MCF 10A (cell line): ENCODE data around the gene PLOD2. TPM values are rescaled to one million over a fixed set of nuclear protein-coding genes. Genes with fewer than 3 reads are reported as not detected.
A peak's percentile ranks its signal among the peaks of the same experiment; 100 is the strongest.

Experiments
- BruUV-seq: library from RNA; stranded (reverse); fragments of 400-500 nt; replicated peaks from 2 replicates; lab custom pipeline; 2021; lab: Mats Ljungman, UMichigan
- CTCF ChIA-PET: fragments of 300-600 bp; sonication (Branson Sonifier 250); formaldehyde crosslinking; extraction: SDS; loops from one replicate; lab custom pipeline; 2021; ENCODE audit warnings: antibody characterized with exemption, inconsistent platforms; lab: Yijun Ruan, JAX
- POLR2A ChIA-PET: fragments of 300-600, 350-650 bp; sonication (Branson Sonifier 250); formaldehyde crosslinking; extraction: SDS; loops from one replicate; lab custom pipeline; 2020; ENCODE audit warnings: antibody characterized with exemption, inconsistent platforms; lab: Yijun Ruan, JAX
- DNase-seq: peaks from one replicate; pipeline ENCODE4 v3.0.0-alpha.2; 2018; ENCODE audit not compliant: unreplicated experiment
- H3K27ac Mint-ChIP-seq: one replicate; pipeline ENCODE4 v1.8.0; 2022; ENCODE audit warnings: mild to moderate bottlenecking, low read depth, mixed read lengths; ENCODE audit not compliant: unreplicated experiment
- H3K27me3 Mint-ChIP-seq: one replicate; pipeline ENCODE4 v1.8.0; 2022; ENCODE audit warnings: mixed read lengths; ENCODE audit not compliant: insufficient read depth, unreplicated experiment
- H3K36me3 Mint-ChIP-seq: one replicate; pipeline ENCODE4 v1.8.0; 2022; ENCODE audit warnings: mild to moderate bottlenecking, moderate library complexity, mixed read lengths; ENCODE audit not compliant: insufficient read depth, unreplicated experiment
- H3K4me1 Mint-ChIP-seq: one replicate; pipeline ENCODE4 v1.8.0; 2022; ENCODE audit warnings: mixed read lengths; ENCODE audit not compliant: insufficient read depth, unreplicated experiment
- H3K4me3 Mint-ChIP-seq: one replicate; pipeline ENCODE4 v1.8.0; 2022; ENCODE audit warnings: mild to moderate bottlenecking, moderate library complexity, mixed read lengths; ENCODE audit not compliant: unreplicated experiment
- H3K9me3 Mint-ChIP-seq: one replicate; pipeline ENCODE4 v1.8.0; 2022; ENCODE audit warnings: mixed read lengths; ENCODE audit not compliant: unreplicated experiment
- intact Hi-C: fragments of 100-400 bp; cut with micrococcal nuclease; formaldehyde crosslinking; loops from 2 replicates; pipeline ENCODE4 v1.14.1; 2022
- total RNA-seq: library from RNA; stranded (reverse); gene quantifications from 2 replicates; pipeline ENCODE4 v1.2.3, GENCODE V29; 2022
- TF ChIP-seq, protein P1 (sequence below): fragments of 200-600 bp; IDR thresholded peaks from one replicate; pipeline ENCODE4 v1.8.0; 2022; ENCODE audit warnings: antibody characterized with exemption, mild to moderate bottlenecking; ENCODE audit not compliant: unreplicated experiment

PLOD2 gene
- total RNA-seq, 1 experiment from 2014 or later, result 149 TPM

GRCh38 chr3:146170591-146170990 lies 9.6 kb upstream of the PLOD2 start:
- POLR2A ChIA-PET, result interaction anchor here (1.1 to 1.3 kb wide), 2 partner anchors 9 to 14 kb away, joined by 4 to 9 read pairs; partner anchors contain the start of gene PLOD2
- CTCF ChIA-PET, result interaction anchor here (0.8 to 5.2 kb wide), 2 partner anchors 19 to 37 kb away, joined by 3 to 33 read pairs; no protein-coding TSS in a partner anchor
- BruUV-seq, result no TSS peak
- DNase-seq, result no peak
- TF ChIP-seq, protein P1, sequence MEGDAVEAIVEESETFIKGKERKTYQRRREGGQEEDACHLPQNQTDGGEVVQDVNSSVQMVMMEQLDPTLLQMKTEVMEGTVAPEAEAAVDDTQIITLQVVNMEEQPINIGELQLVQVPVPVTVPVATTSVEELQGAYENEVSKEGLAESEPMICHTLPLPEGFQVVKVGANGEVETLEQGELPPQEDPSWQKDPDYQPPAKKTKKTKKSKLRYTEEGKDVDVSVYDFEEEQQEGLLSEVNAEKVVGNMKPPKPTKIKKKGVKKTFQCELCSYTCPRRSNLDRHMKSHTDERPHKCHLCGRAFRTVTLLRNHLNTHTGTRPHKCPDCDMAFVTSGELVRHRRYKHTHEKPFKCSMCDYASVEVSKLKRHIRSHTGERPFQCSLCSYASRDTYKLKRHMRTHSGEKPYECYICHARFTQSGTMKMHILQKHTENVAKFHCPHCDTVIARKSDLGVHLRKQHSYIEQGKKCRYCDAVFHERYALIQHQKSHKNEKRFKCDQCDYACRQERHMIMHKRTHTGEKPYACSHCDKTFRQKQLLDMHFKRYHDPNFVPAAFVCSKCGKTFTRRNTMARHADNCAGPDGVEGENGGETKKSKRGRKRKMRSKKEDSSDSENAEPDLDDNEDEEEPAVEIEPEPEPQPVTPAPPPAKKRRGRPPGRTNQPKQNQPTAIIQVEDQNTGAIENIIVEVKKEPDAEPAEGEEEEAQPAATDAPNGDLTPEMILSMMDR, result no peak
- no peaks in the 10 kb centered on the region for H3K36me3 Mint-ChIP-seq
- H3K4me3 Mint-ChIP-seq, result no peak overlapping the region
- H3K27ac Mint-ChIP-seq, result peak overlapping the region; percentile 55
- intact Hi-C loops, result no loop called here
- H3K4me1 Mint-ChIP-seq, result peaks cover 16% of the 10 kb centered on the region
- H3K9me3 Mint-ChIP-seq, result peaks cover 12% of the 10 kb centered on the region
- H3K27me3 Mint-ChIP-seq, result no peaks in the 10 kb centered on the region

DNA sequence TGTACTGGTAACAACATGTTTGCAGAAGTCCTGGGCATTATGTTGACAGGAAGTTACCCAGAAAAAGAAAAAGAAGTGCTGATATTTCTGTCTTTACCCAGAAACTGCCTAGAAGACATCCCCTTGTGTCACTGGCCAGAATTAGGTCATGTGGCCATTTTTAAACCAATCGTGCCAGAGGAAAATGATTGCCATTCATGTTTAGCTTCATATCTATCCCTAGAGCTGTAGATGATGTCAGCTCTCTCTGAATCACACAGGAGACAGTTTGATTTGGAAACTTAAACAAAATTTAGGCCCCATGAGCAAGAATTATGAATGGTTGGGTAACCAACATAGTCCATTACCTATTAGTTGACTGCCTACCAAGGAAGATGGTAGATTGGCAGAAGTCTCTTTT lies 8.9 kb upstream of the PLOD2 start:
- intact Hi-C loops, result no loop called here
- no TSS peak for BruUV-seq
- no peak for DNase-seq
- CTCF ChIA-PET, result interaction anchor here (0.8 to 5.2 kb wide), 2 partner anchors 19 to 36 kb away, joined by 3 to 33 read pairs; no protein-coding TSS in a partner anchor
- Mint-ChIP-seq H3K9me3 (peaks cover 12% of the 10 kb centered on the region), H3K27ac (peak overlapping the region; percentile 55), H3K4me3 (no peak overlapping the region), H3K36me3 (no peaks in the 10 kb centered on the region), H3K4me1 (peaks cover 23% of the 10 kb centered on the region), H3K27me3 (no peaks in the 10 kb centered on the region)
- TF ChIP-seq, protein P1, result no peak
- POLR2A ChIA-PET, result interaction anchor here (1.3 kb wide), 1 partner anchor 8 kb away, joined by 9 read pairs; the partner anchor contains the start of gene PLOD2

DNA sequence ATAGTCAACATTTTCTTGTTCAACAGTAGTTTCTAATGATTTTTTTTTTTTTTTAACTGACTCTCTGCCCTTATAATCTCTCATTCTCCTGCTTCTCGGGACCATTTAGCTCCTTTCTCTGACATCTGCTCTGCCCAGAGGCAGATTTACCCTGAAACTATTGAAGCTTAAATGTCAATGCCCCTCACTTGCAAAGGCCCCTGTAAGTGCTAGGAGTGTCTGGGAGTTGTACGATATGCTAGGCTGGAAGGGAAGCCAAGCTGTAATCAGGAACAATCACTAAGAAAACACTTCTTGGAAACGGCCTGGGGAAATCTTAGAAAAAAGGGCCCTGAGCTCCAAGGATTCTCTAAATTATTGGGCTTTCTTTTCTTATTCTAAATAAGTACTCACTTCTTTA lies 5.8 kb upstream of the PLOD2 start:
- Mint-ChIP-seq H3K4me1 (peaks cover 46% of the 10 kb centered on the region), H3K27me3 (no peaks in the 10 kb centered on the region), H3K4me3 (peak overlapping the region; percentile 15), H3K27ac (peak overlapping the region; percentile 65), H3K36me3 (no peaks in the 10 kb centered on the region), H3K9me3 (peaks cover 12% of the 10 kb centered on the region)
- peak; percentile 24 for DNase-seq
- intact Hi-C loops, result no loop called here
- ChIA-PET CTCF (interaction anchor here (0.7 to 2.8 kb wide), 9 partner anchors 10 to 414 kb away, joined by 3 to 12 read pairs (median 4); no protein-coding TSS in a partner anchor), POLR2A (interaction anchor here (0.5 to 4.2 kb wide), 16 partner anchors 10 to 415 kb away, joined by 3 to 54 read pairs (median 6); partner anchors contain the start of gene PLSCR1)
- no TSS peak for BruUV-seq
- TF ChIP-seq, protein P1, result no peak

DNA sequence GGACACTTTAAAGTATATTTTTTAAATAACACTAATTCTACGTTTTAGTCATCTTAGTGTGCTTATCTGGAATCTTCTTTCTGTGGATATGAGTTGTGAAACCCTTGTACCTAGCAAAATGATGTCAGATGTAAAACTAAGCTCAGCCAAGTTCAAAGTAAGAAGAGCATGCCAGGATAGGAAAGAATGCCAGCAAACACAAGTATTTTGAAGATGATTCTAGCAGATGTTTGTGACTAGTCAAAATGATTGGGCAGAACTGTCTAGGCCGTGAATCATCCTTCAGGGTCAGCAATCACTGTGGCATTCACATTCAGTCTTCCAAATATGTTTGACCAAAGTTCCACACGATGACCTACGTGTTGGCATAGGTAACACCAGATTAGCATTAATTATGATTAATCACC lies 5.4 kb upstream of the PLOD2 start:
- Mint-ChIP-seq H3K36me3 (no peaks in the 10 kb centered on the region), H3K27me3 (no peaks in the 10 kb centered on the region), H3K27ac (peak overlapping the region; percentile 65), H3K9me3 (peaks cover 12% of the 10 kb centered on the region), H3K4me1 (peaks cover 46% of the 10 kb centered on the region), H3K4me3 (peak overlapping the region; percentile 15)
- intact Hi-C loops, result no loop called here
- peak; percentile 89 for DNase-seq
- POLR2A ChIA-PET, result interaction anchor here (0.5 to 4.2 kb wide), 17 partner anchors 10 to 415 kb away, joined by 3 to 54 read pairs (median 6); partner anchors contain the start of gene PLSCR1
- TF ChIP-seq, protein P1, result no peak
- no TSS peak for BruUV-seq
- CTCF ChIA-PET, result interaction anchor here (0.7 to 2.8 kb wide), 10 partner anchors 11 to 415 kb away, joined by 3 to 12 read pairs (median 4); no protein-coding TSS in a partner anchor
